GM21515 (cell line): ENCODE data around the gene PSD4.
"Not testable (repeated sequence)": the region's sequence is repeated elsewhere in the genome, so short reads cannot be mapped to it uniquely, and the experiment has no call there.

ENCODE experiments used
- ATAC-seq: cut with Tn5 transposase; IDR thresholded peaks from one replicate; pipeline ENCODE4 v1.9.1; 2021; ENCODE audit not compliant: unreplicated experiment

The PSD4 gene

GRCh38 chr2:113235347-113236226 is 61.8 kb downstream of the PSD4 start:
- not testable (repeated sequence) for ATAC-seq

DNA sequence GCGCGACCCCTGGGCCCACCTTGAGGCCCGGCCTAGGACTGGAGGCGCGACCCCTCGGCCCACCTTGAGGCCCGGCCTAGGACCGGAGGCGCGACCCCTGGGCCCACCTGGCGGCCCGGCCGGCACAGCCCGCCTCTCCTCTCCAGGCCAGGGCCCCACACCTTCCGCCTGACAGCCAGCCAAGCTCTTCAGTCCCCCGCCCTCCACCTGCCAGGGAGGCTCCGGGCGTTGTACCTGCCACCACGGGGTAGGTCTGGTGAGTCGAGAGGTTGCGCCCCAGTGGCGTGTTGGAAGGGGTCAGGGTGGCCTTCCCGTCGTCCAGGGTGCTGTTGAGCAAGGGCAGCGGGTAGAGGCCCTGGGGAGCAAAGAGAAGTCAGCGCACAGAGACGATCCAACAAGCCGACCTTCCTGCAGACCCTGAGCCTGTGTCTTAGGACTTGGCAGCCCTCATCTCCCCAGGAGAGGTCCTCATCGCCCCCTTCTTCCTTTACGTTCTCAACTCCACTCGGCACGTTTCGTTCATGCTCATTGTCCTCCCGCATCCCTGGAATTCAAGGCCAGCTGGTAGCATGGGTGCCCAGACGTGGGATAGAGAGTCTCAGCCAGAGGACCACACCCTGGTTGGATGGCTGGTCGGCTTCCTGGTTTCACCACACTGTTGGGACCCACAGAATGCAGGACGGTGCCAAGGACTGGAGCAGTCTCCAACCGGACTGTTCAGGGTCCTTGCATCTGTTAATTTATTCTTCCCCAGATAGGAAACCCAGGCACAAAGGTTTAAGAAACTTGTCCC is 62.8 kb downstream of the PSD4 start:
- no peak for ATAC-seq

- ATAC-seq = no peak
Observed at GRCh38 chr2:113237604-113238160, 63.9 kb downstream of the PSD4 start.

GRCh38 chr2:113238871-113239839 is 65.4 kb downstream of the PSD4 start:
- no peak for ATAC-seq

DNA sequence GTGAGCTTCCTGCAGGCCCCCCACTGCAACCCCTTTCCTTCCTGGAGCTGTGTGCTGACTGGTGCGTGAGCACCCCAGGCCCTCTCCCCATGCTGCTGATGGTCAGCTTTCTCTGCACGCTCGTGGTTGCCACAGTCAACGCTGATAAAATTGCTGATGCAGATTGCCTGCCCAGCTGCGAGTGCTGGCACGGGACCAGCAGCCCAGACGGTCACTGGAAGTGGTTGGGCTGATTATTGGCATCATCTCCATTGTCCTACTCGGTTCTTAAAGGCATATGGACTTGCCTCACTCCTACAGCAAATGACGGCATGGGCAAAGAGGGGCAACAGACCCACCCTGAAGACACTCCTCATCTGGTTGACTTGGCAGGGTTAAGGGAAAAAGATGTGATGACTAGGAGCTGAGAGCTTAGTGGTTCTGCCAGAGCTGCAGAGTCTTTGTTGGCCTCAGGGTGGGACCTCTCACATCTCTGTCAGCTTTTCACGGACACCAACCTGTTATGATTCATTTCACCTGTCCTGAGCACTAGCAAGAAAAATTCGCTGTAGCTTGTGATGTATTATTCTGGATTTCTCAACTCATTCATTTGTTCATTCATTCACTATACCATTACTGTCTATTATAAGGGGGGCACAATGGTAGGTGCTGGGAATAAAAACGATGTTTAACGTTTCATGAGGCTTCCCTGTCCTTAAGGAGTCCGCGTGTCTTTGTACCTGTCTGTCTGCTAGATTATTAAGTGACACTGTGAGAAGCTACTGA is 66.6 kb downstream of the PSD4 start:
- no peak for ATAC-seq

DNA sequence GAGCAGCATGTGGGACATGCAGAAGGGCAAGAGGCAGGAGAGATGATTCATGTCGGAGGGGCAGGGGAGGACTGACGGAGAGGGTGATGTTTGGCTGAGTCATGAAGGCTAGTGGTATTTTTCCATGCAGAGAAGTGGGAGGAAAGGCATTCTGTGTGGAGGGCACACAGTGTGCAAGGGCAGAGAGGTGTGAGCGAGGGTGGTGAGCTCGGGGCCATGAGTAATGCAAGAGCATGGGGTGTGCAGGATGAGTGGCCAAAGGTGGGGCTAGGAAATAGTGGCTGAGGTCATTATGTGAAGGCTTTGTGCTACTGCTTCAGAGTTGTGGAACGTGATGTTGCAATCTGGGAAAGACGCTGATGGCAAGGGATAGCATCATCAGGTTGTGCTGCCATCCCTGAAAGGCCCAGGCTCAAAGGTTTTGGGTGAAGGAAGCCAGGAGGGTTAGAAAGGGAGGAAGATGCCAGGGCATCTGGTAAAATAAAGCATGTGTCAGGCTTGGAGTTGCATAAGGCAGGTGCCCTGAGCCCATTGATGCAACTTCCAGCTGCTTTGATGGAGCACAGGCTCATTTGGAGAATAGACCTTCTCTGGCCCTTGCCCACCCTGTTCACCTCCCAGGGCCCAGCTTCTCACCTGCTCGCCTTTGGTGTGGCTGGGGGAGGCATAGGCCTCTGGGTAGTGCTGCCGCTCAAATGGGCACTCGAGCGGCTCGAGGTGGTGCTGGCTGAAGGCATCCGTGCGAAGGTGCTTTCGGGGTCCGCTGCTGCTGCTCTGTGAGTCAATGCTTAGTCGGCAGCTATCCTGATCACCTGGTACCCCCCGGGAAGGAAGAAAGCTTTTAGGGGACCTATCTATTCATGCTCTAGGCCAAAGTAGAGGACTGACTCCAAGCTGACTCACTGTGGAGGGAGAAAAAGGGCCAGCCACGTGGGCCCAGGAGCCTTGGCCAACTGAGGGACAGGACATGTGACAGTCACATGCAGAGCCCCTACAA is 67.4 kb downstream of the PSD4 start:
- ATAC-seq = no peak

DNA sequence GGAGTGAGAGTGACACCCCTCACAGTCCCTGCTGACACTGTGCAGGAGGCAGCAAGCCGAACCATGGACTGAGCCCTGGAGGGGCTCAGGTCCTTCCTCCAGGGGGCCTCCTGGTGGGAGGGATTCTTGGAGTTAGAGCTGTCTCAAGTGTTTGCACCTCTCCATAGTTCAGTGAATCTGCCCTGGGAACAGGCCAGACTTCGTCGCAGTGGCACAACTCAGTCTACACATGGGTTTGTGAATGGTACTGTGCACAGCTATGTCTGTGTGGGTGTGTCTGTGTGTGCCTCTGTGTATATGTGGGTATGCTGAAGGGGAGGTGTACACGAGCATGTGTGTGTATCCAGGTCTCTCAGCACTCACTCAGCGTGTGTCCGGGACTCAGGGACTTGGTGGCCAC is 68.6 kb downstream of the PSD4 start:
- ATAC-seq = no peak

- no peak for ATAC-seq
Observed at GRCh38 chr2:113245276-113245711, 71.5 kb downstream of the PSD4 start.

DNA sequence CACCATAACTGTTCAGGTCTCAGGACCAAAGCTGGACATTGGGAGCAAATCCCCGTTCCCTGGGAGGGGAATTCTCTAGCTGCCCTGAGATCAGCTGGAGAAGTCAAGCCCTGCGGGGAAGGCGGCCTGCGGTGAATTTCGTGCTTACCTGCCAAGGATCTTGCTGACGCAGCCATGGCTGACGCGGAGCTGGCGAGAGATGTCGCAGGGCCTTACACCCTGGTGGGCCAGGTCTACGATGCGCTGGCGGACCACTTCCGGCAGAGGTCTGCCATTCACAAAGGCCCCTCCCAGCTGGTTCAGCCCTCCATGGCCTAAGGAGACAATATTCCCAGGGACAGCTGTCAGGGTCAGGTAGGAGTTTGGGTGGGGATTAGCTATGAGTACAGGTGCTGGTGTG is 72.8 kb downstream of the PSD4 start:
- ATAC-seq = no peak

DNA sequence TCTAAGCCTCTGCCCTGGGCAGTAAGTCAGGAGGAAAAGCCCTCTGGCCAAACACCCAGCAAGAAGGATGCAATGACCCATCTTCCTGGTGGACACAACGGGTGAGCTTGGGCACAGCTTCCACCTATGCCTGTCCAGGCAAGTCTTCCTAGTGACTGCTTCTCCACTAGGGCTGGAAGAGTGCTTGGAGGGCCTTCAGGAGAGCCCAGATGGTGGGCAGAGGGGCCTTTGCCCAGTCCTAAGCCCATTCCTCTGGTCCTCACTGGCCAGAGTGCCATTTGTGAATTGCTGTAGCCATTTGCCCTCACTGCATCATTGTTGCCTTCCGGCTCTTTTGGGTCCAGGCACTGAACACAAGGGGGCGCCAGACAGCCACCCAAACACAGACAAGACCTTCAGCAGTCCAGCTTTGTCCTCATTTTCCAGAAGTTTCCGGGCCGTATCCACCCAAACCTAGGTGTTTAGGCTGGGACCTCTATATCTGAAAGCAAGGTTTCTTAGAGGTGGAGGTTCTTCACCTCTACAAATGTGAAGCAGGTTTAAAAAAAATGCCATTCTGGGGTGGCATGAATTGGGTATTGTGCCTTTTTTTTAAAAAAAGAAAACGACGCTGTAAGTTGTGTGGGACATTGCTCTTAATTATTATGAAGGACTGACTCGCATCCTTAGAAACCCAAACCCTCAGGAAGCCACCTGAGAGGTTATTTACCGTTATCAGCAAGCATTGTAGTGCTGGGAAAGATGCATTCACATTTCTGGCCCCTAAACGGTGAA is 75.4 kb downstream of the PSD4 start:
- ATAC-seq = peak; percentile 71

GRCh38 chr2:113251118-113251517 is 77.3 kb downstream of the PSD4 start:
- no peak for ATAC-seq

DNA sequence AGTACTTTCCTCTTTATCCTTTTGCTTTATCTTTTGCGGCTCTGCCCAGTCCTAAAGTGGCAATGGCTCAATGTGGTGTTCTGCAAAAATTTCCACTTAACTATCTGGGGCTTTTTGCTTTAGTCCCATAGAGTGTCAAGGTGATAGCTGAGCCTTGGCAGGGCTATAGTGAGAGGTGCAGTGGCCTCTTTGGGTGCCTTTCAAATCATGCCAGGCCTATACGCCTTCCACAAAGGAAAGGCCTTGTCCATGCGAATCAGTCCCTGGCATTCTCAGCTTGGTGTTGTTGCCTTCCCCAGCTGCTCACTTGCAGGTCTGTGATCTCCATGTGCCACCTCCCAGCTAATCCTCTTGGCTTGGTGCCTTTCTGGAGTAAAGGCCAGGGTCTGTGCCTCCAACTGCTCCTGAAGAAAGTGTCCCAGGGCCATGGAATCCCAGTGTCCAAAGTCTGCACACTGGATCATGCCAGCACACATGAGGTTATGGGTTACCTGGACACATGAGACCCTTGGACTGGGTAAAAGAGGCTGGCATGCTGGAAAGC is 78.3 kb downstream of the PSD4 start:
- no peak for ATAC-seq

GRCh38 chr2:113253453-113253852 is 79.7 kb downstream of the PSD4 start:
- ATAC-seq = no peak

DNA sequence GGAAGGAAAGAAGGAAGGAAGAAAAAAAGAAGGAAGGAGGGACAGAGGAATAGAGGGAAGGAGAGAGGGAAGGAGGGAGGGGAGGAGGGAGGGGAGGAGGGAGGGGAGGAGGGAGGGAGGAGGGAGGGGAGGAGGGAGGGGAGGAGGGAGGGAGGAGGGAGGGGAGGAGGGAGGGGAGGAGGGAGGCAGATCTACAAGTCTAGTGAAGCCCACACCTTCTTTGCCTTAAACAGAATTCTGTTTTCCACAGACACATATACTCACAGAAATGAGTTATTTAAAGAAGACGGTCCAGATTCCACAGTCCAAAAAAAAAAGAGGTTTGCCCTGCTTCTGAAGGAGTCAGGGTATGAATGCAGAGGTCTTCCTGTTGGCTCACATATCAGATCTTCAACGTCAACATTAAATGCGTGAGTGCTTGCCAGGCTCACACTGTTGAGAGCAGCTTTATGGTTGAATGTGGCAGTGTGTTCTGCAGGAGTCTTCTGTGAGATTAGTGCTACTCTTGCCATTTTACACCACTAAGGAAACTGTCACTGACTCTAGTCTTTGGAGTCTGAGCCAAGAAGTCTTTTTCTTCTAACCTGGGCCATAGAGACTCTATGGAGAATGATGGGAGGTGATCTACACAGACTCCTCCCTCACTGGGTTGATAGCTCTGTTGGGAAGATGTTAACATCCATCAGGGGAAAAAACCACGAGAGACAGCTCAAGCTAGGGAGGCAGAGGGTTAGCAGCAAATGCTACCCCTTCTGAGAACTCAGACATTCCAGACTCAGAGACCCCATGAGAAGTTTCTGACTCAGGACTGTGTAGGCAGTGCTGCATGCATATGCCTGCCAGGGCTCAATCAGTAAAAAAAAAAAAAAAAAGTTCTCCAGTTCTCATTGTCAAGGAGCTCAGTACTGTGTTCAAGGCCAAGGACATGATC is 81.6 kb downstream of the PSD4 start:
- ATAC-seq = no peak

DNA sequence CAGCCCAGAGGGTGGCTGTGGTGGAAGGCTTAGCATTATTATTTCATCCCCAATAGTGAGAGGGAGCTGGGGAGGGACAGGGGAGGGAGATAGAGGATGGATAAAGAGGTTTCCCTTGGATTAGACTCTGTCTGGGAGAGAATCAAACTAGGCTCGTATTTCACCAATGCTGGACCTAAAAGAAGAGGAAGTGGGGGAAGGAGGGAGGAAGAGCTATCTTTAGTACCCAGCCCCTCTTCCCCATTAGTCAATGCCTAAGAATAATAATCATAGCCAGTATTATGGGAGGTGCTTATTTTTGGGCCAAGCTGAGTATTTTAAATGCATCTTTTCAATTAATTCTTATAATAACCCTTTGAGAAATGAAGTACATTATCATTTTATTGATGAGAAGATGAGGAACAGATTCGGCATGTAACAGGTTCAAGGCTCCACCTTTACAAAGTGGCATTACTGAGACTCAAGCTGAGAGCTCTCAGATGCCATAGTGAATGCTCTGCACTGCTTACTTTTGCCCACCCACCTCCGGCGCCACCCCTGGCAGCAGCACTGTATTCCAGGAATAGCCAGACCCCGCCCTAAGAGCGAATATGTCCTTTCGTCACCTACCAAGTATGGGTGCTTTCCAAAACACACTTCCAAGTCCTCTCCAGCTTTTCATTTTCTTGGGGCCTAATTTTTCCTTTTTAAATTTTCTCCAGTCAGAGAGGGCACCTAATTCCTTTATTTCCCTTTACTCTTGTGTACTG is 83.9 kb downstream of the PSD4 start:
- ATAC-seq = no peak
